Keratinocyte (primary cell): ENCODE data around the gene DOCK1. TPM values are rescaled to one million over a fixed set of nuclear protein-coding genes. Genes with fewer than 3 reads are reported as not detected.

Experiments
- DNase-seq: peaks from one replicate; pipeline ENCODE4 v3.0.0-alpha.2; 2011; ENCODE audit warnings: low read depth, missing footprints, low spot score
- FAIRE-seq: peaks from 2 replicates; lab custom pipeline; 2011; peaks lifted over from hg19 to GRCh38; lab: Jason Lieb, UNC
- H2AFZ ChIP-seq: 2 replicates; pipeline ENCODE4 v1.6.0; 2012; ENCODE audit warnings: low read length, control low read depth, inconsistent platforms; ENCODE audit not compliant: control insufficient read depth
- H3K27ac ChIP-seq: 2 replicates; pipeline ENCODE4 v1.5.1; 2011; ENCODE audit warnings: low read length; ENCODE audit not compliant: control insufficient read depth, insufficient read depth
- H3K27me3 ChIP-seq: 3 replicates; pipeline ENCODE4 v1.6.0; 2011; ENCODE audit warnings: low read length; ENCODE audit not compliant: control insufficient read depth, insufficient read depth; ENCODE audit errors: extremely low read depth
- H3K36me3 ChIP-seq, 2 experiments: 2 replicates in 1 of 2; 3 replicates in 1 of 2; pipeline ENCODE4 v1.5.1; 2011; ENCODE audit warnings: low read length in 2 of 2, mild to moderate bottlenecking in 1 of 2; ENCODE audit not compliant: control insufficient read depth in 2 of 2, insufficient read depth in 2 of 2; ENCODE audit errors: extremely low read depth in 1 of 2
- H3K4me1 ChIP-seq: 3 replicates; pipeline ENCODE4 v1.5.1; 2011; ENCODE audit warnings: low read length; ENCODE audit not compliant: control insufficient read depth, insufficient read depth; ENCODE audit errors: extremely low read depth
- H3K4me2 ChIP-seq: 3 replicates; pipeline ENCODE4 v1.6.0; 2011; ENCODE audit warnings: low read depth, low read length; ENCODE audit not compliant: control insufficient read depth, insufficient read depth; ENCODE audit errors: extremely low read depth
- H3K4me3 ChIP-seq, 3 experiments: fragments of 200-600 bp in 1 of 3; sonication (generic) in 1 of 3; 2 replicates in 2 of 3; 3 replicates in 1 of 3; pipeline ENCODE4 v1.5.1; 2011 to 2016; ENCODE audit warnings: low read length in 3 of 3, mild to moderate bottlenecking in 3 of 3, control low read depth in 2 of 3, inconsistent platforms in 1 of 3, low read depth in 1 of 3, mixed read lengths in 1 of 3, mixed run types in 1 of 3, moderate library complexity in 1 of 3; ENCODE audit not compliant: control insufficient read depth in 2 of 3, insufficient read depth in 2 of 3; ENCODE audit errors: extremely low read depth in 1 of 3
- H3K79me2 ChIP-seq: 2 replicates; pipeline ENCODE4 v1.6.0; 2012; ENCODE audit warnings: low read length; ENCODE audit not compliant: control insufficient read depth, insufficient read depth
- H3K9ac ChIP-seq: 3 replicates; pipeline ENCODE4 v1.6.0; 2011; ENCODE audit warnings: low read length; ENCODE audit not compliant: control insufficient read depth, insufficient read depth; ENCODE audit errors: extremely low read depth
- H3K9me1 ChIP-seq: 3 replicates; pipeline ENCODE4 v1.6.0; 2011; ENCODE audit warnings: low read length; ENCODE audit not compliant: control insufficient read depth, insufficient read depth; ENCODE audit errors: extremely low read depth
- H3K9me3 ChIP-seq: 2 replicates; pipeline ENCODE4 v1.5.1; 2012; ENCODE audit warnings: low read depth, low read length; ENCODE audit not compliant: control insufficient read depth
- H4K20me1 ChIP-seq: 3 replicates; pipeline ENCODE4 v1.6.0; 2011; ENCODE audit warnings: low read length; ENCODE audit not compliant: control insufficient read depth, insufficient read depth; ENCODE audit errors: extremely low read depth
- EZH2 ChIP-seq: IDR thresholded peaks from one replicate; pipeline ENCODE4 v1.6.1; 2012; ENCODE audit warnings: inconsistent platforms, mild to moderate bottlenecking, low read length, moderate library complexity
- dilution Hi-C: fragments of 300-500 bp; cut with MboI; formaldehyde crosslinking; loops from one replicate; pipeline ENCODE4 v1.7.0; 2020; ENCODE audit warnings: low sequenced_read_pairs; ENCODE audit not compliant: extremely low pct_ligation_motif_present
- polyA plus RNA-seq, 5 experiments: library from polyadenylated mRNA; depleted of rRNA in 3 of 5; stranded (reverse) in 3 of 5; stranded (forward) in 1 of 5; unstranded in 1 of 5; fragments of >200 nt; gene quantifications; 1 replicate in 1 of 5; 2 replicates in 3 of 5; 3 replicates in 1 of 5; pipeline versions ENCODE4 v1.2.1 to v1.2.3, GENCODE V29; 2011 to 2012; ENCODE audit warnings: missing spikeins in 2 of 5, low read depth in 1 of 5, low replicate concordance in 1 of 5
- TF ChIP-seq, protein P1 (sequence below), 3 experiments: IDR thresholded peaks in 1 of 3; conservative IDR thresholded peaks in 1 of 3; optimal IDR thresholded peaks in 1 of 3; 2 replicates in 2 of 3; 3 replicates in 1 of 3; pipeline versions ENCODE3 to v1.5.1; 2011; ENCODE audit warnings: low read length in 3 of 3, mild to moderate bottlenecking in 3 of 3, moderate library complexity in 2 of 3, control low read depth in 1 of 3, inconsistent platforms in 1 of 3; ENCODE audit not compliant: insufficient read depth in 2 of 3; ENCODE audit errors: extremely low read depth in 1 of 3

DOCK1 gene
- polyA plus RNA-seq, 1 donor (not counting 4 experiments of a cell fraction or from before 2014, with no cell fraction given), result 15.7 TPM

DNA sequence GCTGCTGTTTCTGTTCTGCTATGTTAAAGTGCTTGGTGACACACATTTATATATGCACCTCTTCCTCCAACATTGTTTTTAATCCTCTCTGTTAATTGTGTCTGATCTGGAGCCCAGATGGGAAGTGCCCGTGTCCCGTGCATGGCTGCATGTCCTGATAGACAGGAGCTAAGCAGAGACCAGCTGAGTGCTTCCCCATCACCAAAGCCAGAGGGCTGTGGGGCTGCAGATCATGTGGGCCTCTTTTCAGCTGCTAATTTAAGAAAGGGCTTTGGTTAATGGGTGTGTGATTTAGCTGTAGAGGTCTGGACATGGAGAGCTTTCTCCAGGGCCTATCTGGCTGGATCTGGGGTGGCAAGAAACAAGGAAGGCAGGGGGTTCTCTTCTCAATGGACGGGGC, 547.3 kb downstream of the DOCK1 start:
- no peak for DNase-seq
- no peak for FAIRE-seq
- Histone ChIP-seq H3K36me3 (peaks cover 6% of the 10 kb centered on the region in 2 experiments), H3K27ac (no peak overlapping the region), H3K79me2 (no peaks in the 10 kb centered on the region), H2AFZ (no peak overlapping the region), H3K4me2 (no peak overlapping the region), H3K9ac (no peak overlapping the region), H3K4me1 (peaks cover 2% of the 10 kb centered on the region), H4K20me1 (no peaks in the 10 kb centered on the region), H3K9me3 (no peaks in the 10 kb centered on the region), H3K4me3 (no peak overlapping the region), H3K27me3 (no peaks in the 10 kb centered on the region), H3K9me1 (no peaks in the 10 kb centered on the region)
- dilution Hi-C loops, result no loop called here
- TF ChIP-seq, protein P1, sequence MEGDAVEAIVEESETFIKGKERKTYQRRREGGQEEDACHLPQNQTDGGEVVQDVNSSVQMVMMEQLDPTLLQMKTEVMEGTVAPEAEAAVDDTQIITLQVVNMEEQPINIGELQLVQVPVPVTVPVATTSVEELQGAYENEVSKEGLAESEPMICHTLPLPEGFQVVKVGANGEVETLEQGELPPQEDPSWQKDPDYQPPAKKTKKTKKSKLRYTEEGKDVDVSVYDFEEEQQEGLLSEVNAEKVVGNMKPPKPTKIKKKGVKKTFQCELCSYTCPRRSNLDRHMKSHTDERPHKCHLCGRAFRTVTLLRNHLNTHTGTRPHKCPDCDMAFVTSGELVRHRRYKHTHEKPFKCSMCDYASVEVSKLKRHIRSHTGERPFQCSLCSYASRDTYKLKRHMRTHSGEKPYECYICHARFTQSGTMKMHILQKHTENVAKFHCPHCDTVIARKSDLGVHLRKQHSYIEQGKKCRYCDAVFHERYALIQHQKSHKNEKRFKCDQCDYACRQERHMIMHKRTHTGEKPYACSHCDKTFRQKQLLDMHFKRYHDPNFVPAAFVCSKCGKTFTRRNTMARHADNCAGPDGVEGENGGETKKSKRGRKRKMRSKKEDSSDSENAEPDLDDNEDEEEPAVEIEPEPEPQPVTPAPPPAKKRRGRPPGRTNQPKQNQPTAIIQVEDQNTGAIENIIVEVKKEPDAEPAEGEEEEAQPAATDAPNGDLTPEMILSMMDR (optimal IDR thresholded peaks at IDR 0.05 in 1 of 3, IDR thresholded peaks at IDR 0.05 in 1 of 3, conservative IDR thresholded peaks at IDR 0.05 in 1 of 3; ENCODE audit: extremely low read depth in 1 of 3, insufficient read depth in 2 of 3, low read length in 3 of 3), result no peak
- TF ChIP-seq EZH2, result no peak

DNA sequence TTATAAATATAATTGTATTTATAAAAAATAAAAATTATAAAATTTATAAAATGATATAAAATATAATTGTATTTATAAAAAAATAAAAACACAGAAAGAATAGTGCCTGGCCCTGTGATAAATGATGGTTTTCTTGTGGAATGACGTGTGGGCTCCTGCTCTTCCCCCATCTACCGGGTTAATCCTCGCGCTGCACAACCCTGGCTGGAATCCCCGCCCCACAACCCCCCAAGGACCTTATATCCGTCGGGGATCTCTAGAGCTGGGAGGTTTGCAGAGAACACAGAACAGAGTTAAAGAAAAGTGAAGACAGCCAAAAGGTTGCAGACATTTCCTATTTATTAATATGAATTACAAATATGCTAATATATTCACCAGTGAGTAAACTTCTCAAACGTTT, 548.5 kb downstream of the DOCK1 start:
- Histone ChIP-seq H3K4me2 (no peak overlapping the region), H3K9me3 (no peaks in the 10 kb centered on the region), H3K9me1 (no peaks in the 10 kb centered on the region), H2AFZ (no peak overlapping the region), H3K27me3 (no peaks in the 10 kb centered on the region), H3K4me1 (peaks cover 2% of the 10 kb centered on the region), H4K20me1 (no peaks in the 10 kb centered on the region), H3K79me2 (no peaks in the 10 kb centered on the region), H3K4me3 (no peak overlapping the region), H3K9ac (no peak overlapping the region), H3K36me3 (peaks cover 3 to 5% of the 10 kb centered on the region in 2 experiments), H3K27ac (no peak overlapping the region)
- dilution Hi-C loops, result no loop called here
- DNase-seq (no peak), FAIRE-seq (no peak)
- TF ChIP-seq, protein P1 (optimal IDR thresholded peaks at IDR 0.05 in 1 of 3, IDR thresholded peaks at IDR 0.05 in 1 of 3, conservative IDR thresholded peaks at IDR 0.05 in 1 of 3; ENCODE audit: extremely low read depth in 1 of 3, insufficient read depth in 2 of 3, low read length in 3 of 3), result no peak
- TF ChIP-seq EZH2, result no peak
